GM12892 (cell line): Measurements from ENCODE around the gene MAGOHB.

Source experiments
- POLR2A ChIP-seq: IDR thresholded peaks from 2 replicates; pipeline ENCODE4 v1.6.1; 2011; ENCODE audit warnings: low read depth, low read length, control low read depth
- POLR2AphosphoS5 ChIP-seq: IDR thresholded peaks from 2 replicates; pipeline ENCODE4 v1.6.1; 2011; ENCODE audit warnings: low read depth, low read length, control low read depth

DNA sequence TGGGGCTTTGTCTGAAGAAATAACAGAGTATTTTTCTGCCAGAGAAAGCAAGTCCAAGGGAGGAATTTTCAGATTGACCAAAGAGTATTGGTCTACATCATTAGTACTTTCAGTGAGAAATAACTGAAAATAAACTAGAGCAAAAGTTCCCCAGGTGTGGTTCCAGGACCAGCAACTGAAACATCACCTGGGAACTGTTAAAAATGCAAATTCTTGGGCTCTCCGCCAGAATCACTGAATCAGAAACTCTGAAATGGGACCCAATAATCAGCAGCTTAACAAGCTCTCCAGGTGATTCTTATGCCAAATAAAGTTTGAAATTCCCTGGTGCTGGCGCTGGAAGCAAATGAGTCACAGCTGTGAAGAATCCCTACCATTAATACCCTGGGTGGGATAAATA lies 55.6 kb downstream of the MAGOHB start:
- TF ChIP-seq POLR2AphosphoS5 (no peak), POLR2A (no peak)
